GM10248 (cell line): Measurements from ENCODE around the gene TNK1.

Experiments
- CTCF ChIA-PET: fragments of 300-600 bp; sonication (Branson Sonifier 250); formaldehyde crosslinking; extraction: SDS; loops from one replicate; lab custom pipeline; 2021; ENCODE audit warnings: antibody characterized with exemption; lab: Yijun Ruan, JAX
- POLR2A ChIA-PET: fragments of 350-650 bp; sonication (Branson Sonifier 250); formaldehyde crosslinking; extraction: SDS; loops from one replicate; lab custom pipeline; 2020; ENCODE audit warnings: antibody characterized with exemption; lab: Yijun Ruan, JAX
- DNase-seq: peaks from one replicate; pipeline ENCODE4 v3.0.0; 2012; ENCODE audit errors: extremely low spot score
- CTCF ChIP-seq: IDR thresholded peaks from 2 replicates; pipeline ENCODE4 v1.5.1; 2012; ENCODE audit warnings: mild to moderate bottlenecking, low read depth; ENCODE audit errors: extremely low read depth, missing control alignments, control extremely low read depth

TNK1 gene

DNA sequence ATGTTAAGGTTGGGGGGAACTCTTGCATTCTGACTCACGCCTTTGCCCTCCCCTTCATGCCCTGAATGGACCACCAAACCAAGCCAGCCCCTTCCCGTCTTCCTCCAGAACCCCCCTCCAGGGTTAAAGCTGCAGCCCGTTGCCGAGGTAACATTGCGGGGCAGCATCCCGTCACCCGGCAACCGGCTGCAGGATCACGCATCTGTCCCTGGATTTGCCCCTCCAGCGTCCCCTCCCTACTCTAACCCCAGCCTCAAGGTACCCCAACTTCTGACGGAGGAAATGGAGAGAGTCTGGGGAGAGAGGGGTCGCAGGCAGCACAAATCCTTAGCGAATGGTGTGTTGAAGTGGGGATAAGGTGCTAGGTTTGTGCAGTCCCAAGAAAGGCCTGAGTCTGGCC lies 26.2 kb downstream of the TNK1 start:
- CTCF ChIA-PET, result interaction anchor here (1.6 to 2.8 kb wide), 2 partner anchors 10 to 51 kb away, joined by 5 to 10 read pairs; no protein-coding TSS in a partner anchor
- no peak for TF ChIP-seq CTCF
- POLR2A ChIA-PET, result no interaction called here
- no peak for DNase-seq

DNA sequence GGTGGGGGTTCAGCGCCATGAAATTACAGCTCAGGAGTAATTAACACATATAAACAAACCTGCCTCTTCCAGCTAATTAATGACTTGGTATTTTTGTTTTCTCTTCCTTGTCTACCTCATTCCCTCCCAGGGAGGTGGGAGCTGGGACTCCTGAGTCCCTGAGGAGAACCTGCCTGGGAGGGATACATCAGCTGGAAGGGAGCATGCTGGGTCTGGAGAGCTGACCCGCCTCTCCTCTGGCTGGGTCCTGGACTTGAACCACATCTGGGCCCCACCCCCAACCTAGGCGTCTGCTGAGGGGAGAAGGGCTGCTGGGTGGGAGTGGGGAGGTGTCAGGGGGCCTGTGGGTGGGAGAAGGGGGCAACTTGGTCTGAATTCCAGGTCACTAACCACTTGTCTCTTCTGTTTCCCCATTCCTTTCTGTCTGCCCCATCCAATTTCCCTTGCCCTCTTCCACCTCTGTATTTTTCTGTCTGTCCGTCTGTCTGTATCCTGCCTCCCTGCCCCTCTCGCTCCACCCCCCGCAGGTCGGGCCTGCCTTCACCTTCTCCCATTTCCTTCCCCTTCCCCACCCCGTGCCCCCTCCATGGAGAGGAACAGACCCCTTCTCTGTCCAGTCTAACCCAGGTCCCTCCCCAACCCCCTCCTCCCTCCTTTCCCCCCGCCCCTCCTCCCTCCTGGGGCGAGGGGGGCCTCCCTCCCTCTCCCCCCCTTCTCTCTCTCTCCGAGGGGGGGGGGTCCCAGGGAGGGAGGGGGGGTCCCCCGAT lies 26.8 kb downstream of the TNK1 start, which contains the start of gene NLGN2:
TSS of gene NLGN2 (plus strand) at position 361 of the 767 bp plus-strand sequence. CDS start 411 bp downstream, outside the sequence.
- TF ChIP-seq CTCF, result no peak
- DNase-seq, result no peak
- ChIA-PET POLR2A (no interaction called here), CTCF (interaction anchor here (1.6 to 2.8 kb wide), 2 partner anchors 10 to 52 kb away, joined by 5 to 10 read pairs; no protein-coding TSS in a partner anchor)

- CTCF ChIA-PET, result no interaction called here
- no peak for TF ChIP-seq CTCF
- no peak for DNase-seq
- POLR2A ChIA-PET, result no interaction called here
Measured at GRCh38 chr17:7408252-7408727, 27.4 kb downstream of the TNK1 start.

DNA sequence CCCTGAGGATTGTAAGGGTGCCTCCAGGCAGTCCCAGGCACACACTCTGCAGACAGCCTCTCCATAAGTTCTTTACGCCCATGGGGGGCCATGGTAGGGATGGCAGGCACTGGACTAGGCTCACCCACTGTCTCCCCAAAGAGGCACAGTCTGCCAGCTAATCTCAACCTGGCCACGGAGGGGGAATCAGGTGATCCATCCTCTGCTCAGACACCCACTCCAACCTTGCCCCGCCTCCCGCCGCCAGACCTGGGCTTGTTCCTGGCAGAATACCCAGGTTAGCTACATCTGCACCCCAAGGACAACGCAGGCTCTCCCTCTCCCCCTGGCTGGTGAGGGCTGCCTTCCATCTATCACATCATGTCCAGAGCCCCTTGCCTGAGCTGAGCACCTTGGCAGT lies 28.0 kb downstream of the TNK1 start:
- DNase-seq, result no peak
- ChIA-PET CTCF (no interaction called here), POLR2A (no interaction called here)
- TF ChIP-seq CTCF, result no peak

DNA sequence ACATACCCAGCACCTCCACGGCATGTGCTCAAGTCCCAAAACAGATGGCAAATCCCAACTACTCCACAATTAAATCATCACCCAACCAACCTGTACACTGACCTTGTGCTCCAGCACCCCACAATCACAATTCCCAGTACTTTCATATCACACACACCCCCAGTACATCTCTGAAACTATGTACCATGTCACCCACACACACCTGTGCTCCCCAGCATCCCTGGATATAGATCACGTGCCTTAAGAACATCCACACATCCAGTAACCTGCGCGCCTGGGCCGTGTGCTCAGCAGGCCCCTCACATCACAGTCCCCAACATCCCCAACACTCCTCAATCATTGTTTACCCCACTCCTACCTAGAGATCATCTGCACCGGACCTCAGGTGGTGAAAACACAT lies 28.8 kb downstream of the TNK1 start:
- CTCF ChIA-PET, result no interaction called here
- no peak for TF ChIP-seq CTCF
- POLR2A ChIA-PET, result no interaction called here
- no peak for DNase-seq

- CTCF ChIA-PET, result no interaction called here
- POLR2A ChIA-PET, result no interaction called here
- TF ChIP-seq CTCF, result no peak
- no peak for DNase-seq
Measured at GRCh38 chr17:7410634-7411426, 29.9 kb downstream of the TNK1 start.
